Hepatocyte (in vitro differentiated cells): ENCODE data around the gene MAGI1. TPM values are rescaled to one million over a fixed set of nuclear protein-coding genes. Genes with fewer than 3 reads are reported as not detected.
A peak's percentile ranks its signal among the peaks of the same experiment; 100 is the strongest.

Experiments
- DNase-seq: peaks from one replicate; pipeline ENCODE4 v3.0.0-alpha.2; 2016; ENCODE audit warnings: low spot score
- H2AFZ ChIP-seq: fragments of 200-600 bp; sonication (generic); 2 replicates; pipeline ENCODE4 v1.6.0; 2016; ENCODE audit warnings: antibody characterized with exemption, mild to moderate bottlenecking
- H3K27ac ChIP-seq: fragments of 200-600 bp; sonication (generic); 2 replicates; pipeline ENCODE4 v1.5.1; 2016; ENCODE audit warnings: mild to moderate bottlenecking
- H3K27me3 ChIP-seq: fragments of 200-600 bp; sonication (generic); 2 replicates; pipeline ENCODE4 v1.6.1; 2016
- H3K36me3 ChIP-seq: fragments of 200-600 bp; sonication (generic); replicated peaks from 2 replicates; pipeline ENCODE4 v1.5.1; 2016; ENCODE audit warnings: low read depth; ENCODE audit not compliant: insufficient read depth
- H3K4me1 ChIP-seq: fragments of 200-600 bp; sonication (generic); 2 replicates; pipeline ENCODE4 v1.5.1; 2016; ENCODE audit warnings: mild to moderate bottlenecking, moderate library complexity; ENCODE audit not compliant: insufficient read depth
- H3K4me2 ChIP-seq: fragments of 200-600 bp; sonication (generic); 2 replicates; pipeline ENCODE4 v1.6.0; 2016
- H3K4me3 ChIP-seq: fragments of 200-600 bp; sonication (generic); 2 replicates; pipeline ENCODE4 v1.5.1; 2016; ENCODE audit warnings: mild to moderate bottlenecking
- H3K79me2 ChIP-seq: fragments of 200-600 bp; sonication (generic); 2 replicates; pipeline ENCODE4 v1.6.0; 2017; ENCODE audit warnings: mild to moderate bottlenecking
- H3K9me2 ChIP-seq: fragments of 200-600 bp; sonication (generic); replicated peaks from 2 replicates; pipeline ENCODE4 v1.6.0; 2017; ENCODE audit warnings: mild to moderate bottlenecking; ENCODE audit not compliant: insufficient read depth
- H3K9me3 ChIP-seq: fragments of 200-600 bp; sonication (generic); 2 replicates; pipeline ENCODE4 v1.5.1; 2016; ENCODE audit warnings: low read depth, mild to moderate bottlenecking
- H4K20me1 ChIP-seq: fragments of 200-600 bp; sonication (generic); 2 replicates; pipeline ENCODE4 v1.6.0; 2016; ENCODE audit warnings: mild to moderate bottlenecking; ENCODE audit not compliant: insufficient read depth, poor library complexity, severe bottlenecking
- EZH2 ChIP-seq: fragments of 200-600 bp; sonication (generic); IDR thresholded peaks from 2 replicates; pipeline ENCODE4 v1.6.1; 2016; ENCODE audit warnings: antibody characterized with exemption, mild to moderate bottlenecking, borderline replicate concordance
- EZH2phosphoT487 ChIP-seq: fragments of 200-600 bp; sonication (generic); IDR thresholded peaks from one replicate; pipeline ENCODE4 v1.6.1; 2018; ENCODE audit warnings: antibody characterized with exemption, mild to moderate bottlenecking, low read depth, moderate library complexity; ENCODE audit not compliant: unreplicated experiment, severe bottlenecking
- whole genome bisulfite sequencing: methylation state at CpG from one replicate; pipeline ENCODE4 v1.1.6; 2016; ENCODE audit warnings: low lambda C conversion rate; ENCODE audit errors: missing lambda C conversion rate; 5-methylcytosine and 5-hydroxymethylcytosine counted together
- polyA plus RNA-seq: library from polyadenylated mRNA; unstranded; fragments of >200 nt; fragmentation: Nextera tagmentation; extraction: Ambion mirVana; gene quantifications from 2 replicates; pipeline ENCODE4 v1.2.1, GENCODE V29; 2016
- total RNA-seq: library from RNA; depleted of rRNA; stranded (reverse); fragments of >200 nt; gene quantifications from 2 replicates; pipeline ENCODE4 v1.2.3, GENCODE V29; 2014
- TF ChIP-seq, protein P1 (sequence below): fragments of 200-600 bp; sonication (generic); IDR thresholded peaks from 2 replicates; pipeline ENCODE4 v1.5.1; 2016; ENCODE audit warnings: antibody characterized with exemption, mild to moderate bottlenecking; ENCODE audit not compliant: poor library complexity

MAGI1 gene
- total and polyA plus RNA-seq, 2 experiments from 2014 or later, result 26.2 to 43.5 TPM

GRCh38 chr3:65950340-65951326 is 88.1 kb downstream of the MAGI1 start:
- no peak overlapping the region for H3K4me2 ChIP-seq
- no peak for DNase-seq
- no peaks in the 10 kb centered on the region for H3K36me3 ChIP-seq
- peak overlapping the region; percentile 44 for H3K27ac ChIP-seq
- no peaks in the 10 kb centered on the region for H3K9me2 ChIP-seq
- H3K9me3 ChIP-seq, result no peaks in the 10 kb centered on the region
- peaks cover 65% of the 10 kb centered on the region for H3K79me2 ChIP-seq
- H4K20me1 ChIP-seq, result no peaks in the 10 kb centered on the region
- 64% methylated on average over 7 of the region's 7 CpGs for WGBS
- TF ChIP-seq EZH2 (no peak), EZH2phosphoT487 (no peak)
- TF ChIP-seq, protein P1, sequence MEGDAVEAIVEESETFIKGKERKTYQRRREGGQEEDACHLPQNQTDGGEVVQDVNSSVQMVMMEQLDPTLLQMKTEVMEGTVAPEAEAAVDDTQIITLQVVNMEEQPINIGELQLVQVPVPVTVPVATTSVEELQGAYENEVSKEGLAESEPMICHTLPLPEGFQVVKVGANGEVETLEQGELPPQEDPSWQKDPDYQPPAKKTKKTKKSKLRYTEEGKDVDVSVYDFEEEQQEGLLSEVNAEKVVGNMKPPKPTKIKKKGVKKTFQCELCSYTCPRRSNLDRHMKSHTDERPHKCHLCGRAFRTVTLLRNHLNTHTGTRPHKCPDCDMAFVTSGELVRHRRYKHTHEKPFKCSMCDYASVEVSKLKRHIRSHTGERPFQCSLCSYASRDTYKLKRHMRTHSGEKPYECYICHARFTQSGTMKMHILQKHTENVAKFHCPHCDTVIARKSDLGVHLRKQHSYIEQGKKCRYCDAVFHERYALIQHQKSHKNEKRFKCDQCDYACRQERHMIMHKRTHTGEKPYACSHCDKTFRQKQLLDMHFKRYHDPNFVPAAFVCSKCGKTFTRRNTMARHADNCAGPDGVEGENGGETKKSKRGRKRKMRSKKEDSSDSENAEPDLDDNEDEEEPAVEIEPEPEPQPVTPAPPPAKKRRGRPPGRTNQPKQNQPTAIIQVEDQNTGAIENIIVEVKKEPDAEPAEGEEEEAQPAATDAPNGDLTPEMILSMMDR, result no peak
- no peak overlapping the region for H2AFZ ChIP-seq
- H3K27me3 ChIP-seq, result no peaks in the 10 kb centered on the region
- H3K4me3 ChIP-seq, result no peak overlapping the region
- peaks cover 54% of the 10 kb centered on the region for H3K4me1 ChIP-seq

- H3K79me2 ChIP-seq, result peaks cover 74% of the 10 kb centered on the region
- H4K20me1 ChIP-seq, result no peaks in the 10 kb centered on the region
- no peaks in the 10 kb centered on the region for H3K27me3 ChIP-seq
- no peak for DNase-seq
- TF ChIP-seq EZH2 (no peak), EZH2phosphoT487 (no peak)
- TF ChIP-seq, protein P1, result no peak
- H3K4me1 ChIP-seq, result peaks cover 37% of the 10 kb centered on the region
- H3K4me2 ChIP-seq, result peak overlapping the region; percentile 23
- H3K9me2 ChIP-seq, result no peaks in the 10 kb centered on the region
- H2AFZ ChIP-seq, result no peak overlapping the region
- H3K27ac ChIP-seq, result peak overlapping the region; percentile 51
- no peak overlapping the region for H3K4me3 ChIP-seq
- H3K9me3 ChIP-seq, result no peaks in the 10 kb centered on the region
- 62% methylated on average over 6 of the region's 6 CpGs for WGBS
- H3K36me3 ChIP-seq, result no peaks in the 10 kb centered on the region
Measured at GRCh38 chr3:65948841-65949573, 89.7 kb downstream of the MAGI1 start.

GRCh38 chr3:65946438-65946837 is 92.3 kb downstream of the MAGI1 start:
- WGBS, result 88% methylated on average over 6 of the region's 6 CpGs
- no peak overlapping the region for H3K4me2 ChIP-seq
- no peak for DNase-seq
- peaks cover 88% of the 10 kb centered on the region for H3K79me2 ChIP-seq
- H3K4me1 ChIP-seq, result peaks cover 22% of the 10 kb centered on the region
- no peak overlapping the region for H2AFZ ChIP-seq
- no peak overlapping the region for H3K27ac ChIP-seq
- H3K9me3 ChIP-seq, result no peaks in the 10 kb centered on the region
- H3K9me2 ChIP-seq, result no peaks in the 10 kb centered on the region
- TF ChIP-seq EZH2phosphoT487 (no peak), EZH2 (no peak)
- TF ChIP-seq, protein P1, result no peak
- H3K4me3 ChIP-seq, result no peak overlapping the region
- H3K36me3 ChIP-seq, result no peaks in the 10 kb centered on the region
- H4K20me1 ChIP-seq, result no peaks in the 10 kb centered on the region
- no peaks in the 10 kb centered on the region for H3K27me3 ChIP-seq
